ENCODE data around the gene SAT1. TPM values are rescaled to one million over a fixed set of nuclear protein-coding genes. Genes with fewer than 3 reads are reported as not detected.

The SAT1 gene
- total and polyA plus RNA-seq, 12 donors, result 129 to 905 (median 381) TPM

DNA sequence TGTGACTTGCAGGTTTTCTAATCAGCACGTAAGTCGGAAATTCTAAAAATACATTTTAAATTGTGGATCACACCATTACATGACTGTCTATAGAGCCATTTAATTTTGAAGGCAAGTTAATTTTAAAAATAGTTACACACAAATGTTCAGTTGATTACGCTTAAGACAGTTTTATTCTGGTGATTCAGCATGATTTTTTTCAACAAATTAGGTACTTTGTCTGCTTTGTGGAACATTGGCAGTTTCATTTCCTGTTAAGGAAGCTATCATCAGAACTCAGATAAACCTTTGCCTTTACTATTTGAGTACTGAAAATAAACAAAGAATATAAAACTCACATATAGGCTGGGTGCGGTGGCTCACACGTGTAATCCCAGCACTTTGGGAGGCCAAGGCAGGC, 19.5 kb downstream of the SAT1 start:
- Histone ChIP-seq H3K27me3 (peaks cover 2% of the 10 kb centered on the region), H3K36me3 (replicated peaks in 1 of 2) (no peaks in the 10 kb centered on the region), H3K9me3 (replicated peaks in 1 of 3) (no peaks in the 10 kb centered on the region), H3K27ac (peak overlapping the region in 1 of 5 donors; percentile 35), H3K4me3 (no peak overlapping the region), H3K4me1 (replicated peaks in 1 of 2) (no peaks in the 10 kb centered on the region)
- intact Hi-C loops (cut with DNase I), result no loop called here
- DNase-seq, result no peak
- no peak for TF ChIP-seq POLR2A (IDR thresholded peaks at IDR 0.05)
- TF ChIP-seq, protein P1, sequence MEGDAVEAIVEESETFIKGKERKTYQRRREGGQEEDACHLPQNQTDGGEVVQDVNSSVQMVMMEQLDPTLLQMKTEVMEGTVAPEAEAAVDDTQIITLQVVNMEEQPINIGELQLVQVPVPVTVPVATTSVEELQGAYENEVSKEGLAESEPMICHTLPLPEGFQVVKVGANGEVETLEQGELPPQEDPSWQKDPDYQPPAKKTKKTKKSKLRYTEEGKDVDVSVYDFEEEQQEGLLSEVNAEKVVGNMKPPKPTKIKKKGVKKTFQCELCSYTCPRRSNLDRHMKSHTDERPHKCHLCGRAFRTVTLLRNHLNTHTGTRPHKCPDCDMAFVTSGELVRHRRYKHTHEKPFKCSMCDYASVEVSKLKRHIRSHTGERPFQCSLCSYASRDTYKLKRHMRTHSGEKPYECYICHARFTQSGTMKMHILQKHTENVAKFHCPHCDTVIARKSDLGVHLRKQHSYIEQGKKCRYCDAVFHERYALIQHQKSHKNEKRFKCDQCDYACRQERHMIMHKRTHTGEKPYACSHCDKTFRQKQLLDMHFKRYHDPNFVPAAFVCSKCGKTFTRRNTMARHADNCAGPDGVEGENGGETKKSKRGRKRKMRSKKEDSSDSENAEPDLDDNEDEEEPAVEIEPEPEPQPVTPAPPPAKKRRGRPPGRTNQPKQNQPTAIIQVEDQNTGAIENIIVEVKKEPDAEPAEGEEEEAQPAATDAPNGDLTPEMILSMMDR (IDR thresholded peaks at IDR 0.05), result no peak
- 61 to 80% (median 74%) methylated on average over 5 of the region's 5 CpGs for WGBS, 4 donors

DNA sequence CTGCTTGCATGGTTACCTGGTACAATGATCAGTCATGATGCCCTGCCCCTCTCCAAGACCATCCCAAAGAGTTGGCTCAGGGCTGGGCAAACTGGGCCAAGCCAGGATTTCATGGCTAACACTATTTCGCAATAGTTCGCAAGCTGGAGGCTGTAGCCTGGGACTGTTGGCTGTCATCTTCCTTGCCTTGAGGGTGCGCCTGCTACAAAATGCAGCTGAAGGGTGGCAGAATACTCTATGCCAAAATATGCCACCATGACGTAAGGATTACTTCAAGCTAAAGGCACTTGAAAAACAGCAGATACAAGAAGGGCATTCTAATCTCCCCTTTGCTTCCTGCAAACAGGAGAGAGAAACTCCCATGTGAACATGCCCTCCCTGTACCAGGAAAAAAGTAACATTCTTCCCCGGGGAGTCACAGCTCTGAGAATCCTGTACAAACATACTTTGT, 21.0 kb downstream of the SAT1 start:
- peak in 5 of 7 donors; percentile 22 to 50 (median 36) for DNase-seq
- no peaks in the 10 kb centered on the region for H3K36me3 ChIP-seq (replicated peaks in 1 of 2)
- H3K9me3 ChIP-seq (replicated peaks in 1 of 3), result no peaks in the 10 kb centered on the region
- H3K4me3 ChIP-seq, result no peak overlapping the region
- H3K27ac ChIP-seq, result peak overlapping the region in 2 of 5 donors; percentile 39 to 69
- WGBS, 4 donors, result 37 to 74% (median 55%) methylated on average over 5 of the region's 5 CpGs
- intact Hi-C loops (cut with DNase I), result no loop called here
- TF ChIP-seq, protein P1 (IDR thresholded peaks at IDR 0.05), result no peak
- TF ChIP-seq POLR2A (IDR thresholded peaks at IDR 0.05), result no peak
- no peaks in the 10 kb centered on the region for H3K4me1 ChIP-seq (replicated peaks in 1 of 2)
- H3K27me3 ChIP-seq, result no peaks in the 10 kb centered on the region

DNA sequence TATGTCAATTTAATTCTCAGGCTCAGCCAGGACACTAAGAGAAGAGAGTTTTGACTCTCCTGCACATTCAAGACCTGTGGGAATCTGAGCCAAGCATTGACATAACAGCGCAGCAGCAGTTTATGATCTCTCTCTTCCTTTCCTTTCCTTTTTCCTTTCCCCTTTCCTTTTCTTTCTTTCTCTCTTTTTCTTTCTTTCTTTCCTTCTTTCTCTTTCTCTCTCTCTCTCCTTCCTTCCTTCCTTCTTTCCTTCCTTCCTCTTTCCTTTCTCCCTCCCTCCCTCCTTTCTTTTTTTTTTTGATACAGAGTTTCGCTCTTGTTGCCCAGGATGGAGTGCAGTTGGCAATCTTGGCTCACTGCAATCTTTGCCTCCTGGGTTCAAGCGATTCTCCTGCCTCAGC, 21.6 kb downstream of the SAT1 start:
- H3K36me3 ChIP-seq (replicated peaks in 1 of 2), result no peaks in the 10 kb centered on the region
- peak overlapping the region in 2 of 5 donors; percentile 39 to 69 for H3K27ac ChIP-seq
- no peaks in the 10 kb centered on the region for H3K4me1 ChIP-seq (replicated peaks in 1 of 2)
- intact Hi-C loops (cut with DNase I), result no loop called here
- no peak overlapping the region for H3K4me3 ChIP-seq
- no peaks in the 10 kb centered on the region for H3K27me3 ChIP-seq
- no peaks in the 10 kb centered on the region for H3K9me3 ChIP-seq (replicated peaks in 1 of 3)
- TF ChIP-seq POLR2A (IDR thresholded peaks at IDR 0.05), result no peak
- TF ChIP-seq, protein P1 (IDR thresholded peaks at IDR 0.05), result no peak
- DNase-seq, result no peak
- WGBS, 4 donors, result 86 to 92% (median 91%) methylated on average over 3 of the region's 3 CpGs

DNA sequence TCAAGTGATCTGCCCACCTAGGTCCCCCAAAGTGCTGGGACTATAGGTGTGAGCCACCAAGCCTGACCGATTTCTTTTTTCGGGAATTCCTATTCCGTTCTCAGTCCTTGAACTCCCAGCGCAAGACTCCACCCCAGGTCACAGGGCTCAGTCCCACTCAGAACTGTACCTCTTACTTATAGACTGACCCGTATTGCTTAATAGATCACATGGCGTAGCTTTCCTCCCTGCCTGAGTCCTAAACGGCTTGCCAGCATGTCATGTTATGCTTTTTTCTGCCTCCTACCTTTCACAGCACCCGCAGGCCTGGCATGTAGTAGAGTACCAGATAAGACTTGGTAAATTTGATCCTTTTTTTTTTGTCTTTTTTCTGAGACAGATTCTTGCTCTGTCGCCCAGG, 22.4 kb downstream of the SAT1 start:
- Histone ChIP-seq H3K27me3 (no peaks in the 10 kb centered on the region), H3K9me3 (replicated peaks in 1 of 3) (no peaks in the 10 kb centered on the region), H3K4me3 (no peak overlapping the region), H3K36me3 (replicated peaks in 1 of 2) (no peaks in the 10 kb centered on the region), H3K4me1 (replicated peaks in 1 of 2) (no peaks in the 10 kb centered on the region), H3K27ac (no peak overlapping the region)
- WGBS, 4 donors, result 78 to 89% (median 85%) methylated on average over 7 to 9 of the region's 9 CpGs
- no peak for DNase-seq
- TF ChIP-seq, protein P1 (IDR thresholded peaks at IDR 0.05), result no peak
- TF ChIP-seq POLR2A (IDR thresholded peaks at IDR 0.05), result no peak
- intact Hi-C loops (cut with DNase I), result no loop called here
